HepG2 (cell line): ENCODE data around the gene PRKN. TPM values are rescaled to one million over a fixed set of nuclear protein-coding genes. Genes with fewer than 3 reads are reported as not detected.

Source experiments
- ATAC-seq: fragments of 200-7000 bp; cut with Tn5 transposase; 3 replicates; pipeline ENCODE4 v1.9.1; 2020; ENCODE audit warnings: mild to moderate bottlenecking, moderate library complexity
- BruUV-seq: library from RNA; stranded (reverse); fragments of 400-500 nt; replicated peaks from 2 replicates; lab custom pipeline; 2021; lab: Mats Ljungman, UMichigan
- CTCF ChIA-PET: fragments of 300-600 bp; formaldehyde crosslinking; extraction: SDS; loops from one replicate; lab custom pipeline; 2021; ENCODE audit warnings: low total read pairs, inconsistent platforms, low intra/inter-chr PET ratio; lab: Yijun Ruan, JAX
- POLR2A ChIA-PET: fragments of 350-600 bp; sonication (Branson Sonifier 250); formaldehyde crosslinking; loops from one replicate; lab custom pipeline; 2020; ENCODE audit warnings: antibody characterized with exemption, inconsistent platforms; lab: Yijun Ruan, JAX
- DNase-seq: peaks from one replicate; pipeline ENCODE4 v3.0.0-alpha.2; 2015; ENCODE audit warnings: low spot score
- FAIRE-seq: peaks from 3 replicates; lab custom pipeline; 2011; peaks lifted over from hg19 to GRCh38; lab: Jason Lieb, UNC
- H2AFZ ChIP-seq: one replicate; pipeline ENCODE4 v1.6.1; 2011; ENCODE audit warnings: low read length, inconsistent platforms
- H3K27ac ChIP-seq: fragments of 300-600 bp; 3 replicates; pipeline ENCODE4 v1.8.0; 2011; ENCODE audit warnings: mixed run types, mild to moderate bottlenecking, mixed read lengths, low read length, inconsistent platforms; ENCODE audit not compliant: insufficient read depth; ENCODE audit errors: extremely low read length
- H3K27me3 ChIP-seq, 2 experiments: fragments of 200-600 bp in 1 of 2; 2 replicates in 1 of 2; 3 replicates in 1 of 2; pipeline versions ENCODE4 v1.6.0 to v1.8.0; 2011; ENCODE audit warnings: low read length in 2 of 2, mild to moderate bottlenecking in 2 of 2, moderate library complexity in 2 of 2, inconsistent platforms in 1 of 2; ENCODE audit not compliant: insufficient read depth in 2 of 2, control insufficient read depth in 1 of 2
- H3K36me3 ChIP-seq, 2 experiments: fragments of 200-600 bp in 1 of 2; replicated peaks in 1 of 2; 2 replicates in 1 of 2; 3 replicates in 1 of 2; pipeline versions ENCODE4 v1.5.1 to v1.8.0; 2011; ENCODE audit warnings: low read length in 2 of 2, inconsistent platforms in 1 of 2; ENCODE audit not compliant: insufficient read depth in 2 of 2, control insufficient read depth in 1 of 2
- H3K4me1 ChIP-seq: 2 replicates; pipeline ENCODE4 v1.5.1; 2012; ENCODE audit warnings: low read length, inconsistent platforms; ENCODE audit not compliant: insufficient read depth
- H3K4me2 ChIP-seq: 2 replicates; pipeline ENCODE4 v1.6.0; 2011; ENCODE audit warnings: low read depth, low read length, inconsistent platforms
- H3K4me3 ChIP-seq, 3 experiments: fragments of 200-600 bp in 1 of 3; sonication (generic), shearing (Covaris generic) in 1 of 3; replicated peaks in 1 of 3; 2 replicates each; pipeline ENCODE4 v1.5.1; 2011 to 2016; ENCODE audit warnings: low read length in 3 of 3, inconsistent platforms in 2 of 3, low read depth in 2 of 3, mild to moderate bottlenecking in 2 of 3, control low read depth in 1 of 3, mixed read lengths in 1 of 3; ENCODE audit not compliant: insufficient read depth in 1 of 3
- H3K79me2 ChIP-seq: one replicate; pipeline ENCODE4 v1.6.1; 2011; ENCODE audit warnings: low read length, inconsistent platforms; ENCODE audit not compliant: insufficient read depth
- H3K9ac ChIP-seq: 2 replicates; pipeline ENCODE4 v1.6.0; 2011; ENCODE audit warnings: mild to moderate bottlenecking, low read depth, low read length, inconsistent platforms; ENCODE audit not compliant: insufficient read depth
- H3K9me3 ChIP-seq: 2 replicates; pipeline ENCODE4 v1.5.1; 2012; ENCODE audit warnings: mild to moderate bottlenecking, low read length
- H4K20me1 ChIP-seq: 2 replicates; pipeline ENCODE4 v1.6.0; 2011; ENCODE audit warnings: inconsistent platforms, mild to moderate bottlenecking, low read length, moderate library complexity; ENCODE audit not compliant: insufficient read depth
- AGO2 ChIP-seq: fragments of 200-400 bp; formaldehyde crosslinking; optimal IDR thresholded peaks from 2 replicates; pipeline ENCODE3; 2017; ENCODE audit warnings: mild to moderate bottlenecking, low read depth, low read length, moderate library complexity
- CEBPZ ChIP-seq: IDR thresholded peaks from 2 replicates; pipeline ENCODE4 v1.6.1; 2012; ENCODE audit warnings: low read length, improper control_type of control experiment
- ELF3 ChIP-seq: IDR thresholded peaks from 2 replicates; pipeline ENCODE4 v1.6.1; 2016; ENCODE audit warnings: missing genetic modification reagents, missing compliant biosample characterization
- FOXO1 ChIP-seq: sonication (generic); formaldehyde crosslinking; IDR thresholded peaks from 2 replicates; pipeline ENCODE4 v1.4.0; 2020; ENCODE audit warnings: missing genetic modification reagents
- HHEX ChIP-seq: IDR thresholded peaks from 2 replicates; pipeline ENCODE4 v1.6.1; 2016; ENCODE audit warnings: control low read depth
- HMG20A ChIP-seq: IDR thresholded peaks from 2 replicates; pipeline ENCODE4 v1.6.1; 2016; ENCODE audit warnings: borderline replicate concordance
- HMG20B ChIP-seq: conservative IDR thresholded peaks from 2 replicates; pipeline ENCODE4 v1.6.1; 2016; ENCODE audit warnings: missing genetic modification reagents, missing compliant biosample characterization
- HNRNPL ChIP-seq: fragments of 200-400 bp; formaldehyde crosslinking; IDR thresholded peaks from 2 replicates; pipeline ENCODE4 v1.6.1; 2017; ENCODE audit warnings: mild to moderate bottlenecking, low read depth, low read length
- KAT7 ChIP-seq: IDR thresholded peaks from 2 replicates; pipeline ENCODE4 v1.6.1; 2018; ENCODE audit warnings: borderline replicate concordance, missing compliant biosample characterization
- KLF6 ChIP-seq: IDR thresholded peaks from 2 replicates; pipeline ENCODE4 v1.8.0; 2016; ENCODE audit warnings: missing biosample characterization, missing genetic modification reagents
- POLR2A ChIP-seq, 2 experiments: IDR thresholded peaks; 2 replicates each; pipeline ENCODE4 v1.6.1; 2011; ENCODE audit warnings: low read depth in 2 of 2, low read length in 2 of 2, mild to moderate bottlenecking in 1 of 2, moderate library complexity in 1 of 2; ENCODE audit not compliant: insufficient read depth in 1 of 2
- RXRB ChIP-seq: IDR thresholded peaks from 2 replicates; pipeline ENCODE4 v1.6.1; 2016; ENCODE audit warnings: borderline replicate concordance, missing genetic modification reagents, missing compliant biosample characterization
- ZNF670 ChIP-seq: sonication (generic); formaldehyde crosslinking; IDR thresholded peaks from 2 replicates; pipeline ENCODE4 v1.8.0; 2022; ENCODE audit warnings: mild to moderate bottlenecking, missing genetic modification reagents, borderline replicate concordance
- ZSCAN5A ChIP-seq: sonication (generic); formaldehyde crosslinking; IDR thresholded peaks from 2 replicates; pipeline ENCODE4 v1.8.0; 2022; ENCODE audit warnings: mild to moderate bottlenecking, missing genetic modification reagents, borderline replicate concordance
- WGBS: methylation state at CpG from one replicate; pipeline ENCODE4 v1.1.6; 2017; ENCODE audit warnings: low lambda C conversion rate; 5-methylcytosine and 5-hydroxymethylcytosine counted together
- in situ Hi-C: cut with HindIII; loops from 2 replicates; pipeline ENCODE4 v1.10.0; 2017; ENCODE audit warnings: low pct_unique_long_range_greater_than_20kb; ENCODE audit not compliant: extremely low pct_ligation_motif_present
- intact Hi-C: fragments of 100-400 bp; cut with micrococcal nuclease; formaldehyde crosslinking; loops from one replicate; pipeline ENCODE4 v1.10.0; 2022; ENCODE audit not compliant: unreplicated experiment
- polyA plus RNA-seq, 8 experiments: library from polyadenylated mRNA; depleted of rRNA in 3 of 8; stranded (reverse) in 7 of 8; unstranded in 1 of 8; fragments of >200 nt; fragmentation: Illumina TruSeq in 4 of 8; extraction: Trizol in 4 of 8; gene quantifications; 2 replicates each; pipeline versions ENCODE4 v1.2.1 to v1.2.3, GENCODE V29; 2011 to 2016; ENCODE audit warnings: low read depth in 4 of 8, missing spikeins in 1 of 8, mixed read lengths in 1 of 8; ENCODE audit not compliant: insufficient read depth in 1 of 8
- total RNA-seq, 5 experiments: library from RNA; depleted of rRNA; stranded (reverse); fragments of >200 nt; fragmentation: Illumina TruSeq; extraction: Trizol; gene quantifications; 2 replicates each; pipeline ENCODE4 v1.2.3, GENCODE V29; 2016; ENCODE audit warnings: low read depth in 1 of 5

The PRKN gene
- total and polyA plus RNA-seq, 2 of the 13 experiments (the other 11 are each of a cell fraction or from before 2014, with no cell fraction given), result 0.31 to 0.44 TPM

- DNase-seq, result no peak
- TF ChIP-seq HMG20A (CRISPR knock-in tag) (no peak), AGO2 (no peak), HMG20B (CRISPR knock-in tag) (no peak), KLF6 (no peak), FOXO1 (no peak), RXRB (CRISPR knock-in tag) (no peak), HHEX (CRISPR knock-in tag) (no peak), HNRNPL (no peak), ZNF670 (no peak), CEBPZ (no peak), ZSCAN5A (CRISPR knock-in tag) (no peak), KAT7 (no peak), ELF3 (CRISPR knock-in tag) (no peak), POLR2A (IDR thresholded peaks at IDR 0.05; ENCODE audit: insufficient read depth in 1 of 2, low read depth in 2 of 2, low read length in 2 of 2) (no peak)
- TF ChIP-seq, all 625 proteins: peak for 0
- H3K4me1 ChIP-seq, result 0 out of 2 replicates have a peak, but pooled peaks cover 4% of the 10 kb centered on the region
- no peak overlapping the region for H2AFZ ChIP-seq
- no TSS peak for BruUV-seq
- H3K27me3 ChIP-seq, result peaks cover 0 to 9% of the 10 kb centered on the region in 2 experiments; a peak in 2 of 5 replicates
- ATAC-seq (no peak), FAIRE-seq (no peak)
- in situ Hi-C loops, result no loop called here
- intact Hi-C loops, result no loop called here
- H4K20me1 ChIP-seq, result no peaks in the 10 kb centered on the region
- H3K9ac ChIP-seq, result no peak overlapping the region
- no peaks in the 10 kb centered on the region for H3K36me3 ChIP-seq
- no peak overlapping the region for H3K4me2 ChIP-seq
- no peaks in the 10 kb centered on the region for H3K79me2 ChIP-seq
- POLR2A ChIA-PET, result no interaction called here
- no peak overlapping the region for H3K27ac ChIP-seq
- CTCF ChIA-PET, result no interaction called here
- 21% methylated on average over 6 of the region's 6 CpGs for WGBS
- no peak overlapping the region for H3K4me3 ChIP-seq
- H3K9me3 ChIP-seq, result no peaks in the 10 kb centered on the region
Measured at GRCh38 chr6:161568885-161569456, 1158.6 kb downstream of the PRKN start.
